HG03064 (cell line): ENCODE results near the gene PKD1.
"Not testable (repeated sequence)": the region's sequence is repeated elsewhere in the genome, so short reads cannot be mapped to it uniquely, and the experiment has no call there.

Experiments
- ATAC-seq: cut with Tn5 transposase; IDR thresholded peaks from one replicate; pipeline ENCODE4 v1.9.1; 2021; ENCODE audit warnings: low read depth; ENCODE audit not compliant: unreplicated experiment

Gene PKD1

DNA sequence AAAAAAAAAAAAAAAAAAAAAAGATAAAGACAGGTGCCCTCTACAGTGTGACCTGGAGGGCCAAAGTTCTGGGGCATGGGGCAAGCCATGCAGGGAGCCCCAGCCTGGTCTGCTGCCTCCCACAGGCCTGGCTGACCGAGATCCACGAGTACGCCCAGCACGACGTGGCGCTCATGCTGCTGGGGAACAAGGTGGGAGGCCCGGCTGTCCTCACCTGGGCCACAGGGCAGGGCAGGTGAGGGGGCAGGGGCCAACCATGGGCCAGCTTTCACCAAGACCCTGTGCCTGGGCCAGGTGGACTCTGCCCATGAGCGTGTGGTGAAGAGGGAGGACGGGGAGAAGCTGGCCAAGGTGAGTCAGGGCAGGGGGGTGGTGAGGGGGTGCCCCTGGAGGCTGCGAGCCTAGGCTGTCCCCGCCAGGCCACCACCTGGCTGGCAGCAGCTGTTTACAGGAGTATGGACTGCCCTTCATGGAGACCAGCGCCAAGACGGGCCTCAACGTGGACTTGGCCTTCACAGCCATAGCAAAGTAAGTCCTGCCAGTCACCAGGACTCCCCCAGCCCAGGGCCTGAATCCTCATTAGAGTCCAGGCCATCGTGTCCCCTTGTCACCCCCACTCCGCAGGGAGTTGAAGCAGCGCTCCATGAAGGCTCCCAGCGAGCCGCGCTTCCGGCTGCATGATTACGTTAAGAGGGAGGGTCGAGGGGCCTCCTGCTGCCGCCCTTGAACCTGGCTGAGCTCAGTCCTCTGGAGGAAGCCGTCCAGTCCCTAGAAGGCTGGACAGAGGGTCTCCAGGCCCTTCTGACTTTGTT lies 17.2 kb upstream of the PKD1 start:
- ATAC-seq = no peak

DNA sequence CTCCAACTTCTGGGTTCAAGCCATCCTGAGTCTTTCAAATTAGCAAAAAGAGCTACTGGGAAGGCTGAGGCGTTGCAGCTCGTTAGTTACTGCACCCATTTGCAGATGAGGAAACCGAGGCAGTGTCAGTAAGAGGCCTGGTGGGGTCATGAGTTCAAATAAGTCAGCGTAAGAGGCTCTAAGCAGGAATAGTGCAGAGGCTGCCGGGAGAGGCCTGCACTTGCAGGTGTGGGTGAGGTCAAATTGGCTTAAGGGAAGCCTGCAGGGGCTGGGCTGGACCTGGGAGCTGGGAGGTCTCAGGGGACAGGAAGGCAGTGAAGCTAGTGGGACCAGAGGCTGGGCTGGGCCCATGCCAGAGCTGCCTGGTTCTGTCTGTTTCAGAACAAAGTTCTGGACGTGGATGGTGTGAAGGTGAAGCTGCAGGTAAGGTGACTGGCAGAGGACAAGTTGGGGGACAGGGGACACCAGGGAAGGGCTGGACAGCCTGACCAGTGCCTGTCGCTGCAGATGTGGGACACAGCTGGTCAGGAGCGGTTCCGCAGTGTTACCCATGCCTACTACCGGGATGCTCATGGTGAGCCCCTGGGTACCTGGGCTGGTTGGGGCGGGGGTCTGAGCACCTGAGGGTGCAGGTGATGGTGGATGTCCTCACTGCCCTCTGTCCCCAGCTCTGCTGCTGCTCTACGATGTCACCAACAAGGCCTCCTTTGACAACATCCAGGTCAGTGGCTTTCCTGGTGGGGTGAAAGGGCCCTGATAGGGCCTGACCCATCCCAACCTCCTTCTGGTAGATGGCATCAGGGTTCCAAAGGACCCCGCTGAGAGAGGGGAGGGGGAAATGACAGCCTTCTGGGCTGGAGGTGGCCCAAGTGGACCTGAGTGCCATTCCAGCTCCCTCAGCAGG lies 15.7 kb upstream of the PKD1 start:
- no peak for ATAC-seq

DNA sequence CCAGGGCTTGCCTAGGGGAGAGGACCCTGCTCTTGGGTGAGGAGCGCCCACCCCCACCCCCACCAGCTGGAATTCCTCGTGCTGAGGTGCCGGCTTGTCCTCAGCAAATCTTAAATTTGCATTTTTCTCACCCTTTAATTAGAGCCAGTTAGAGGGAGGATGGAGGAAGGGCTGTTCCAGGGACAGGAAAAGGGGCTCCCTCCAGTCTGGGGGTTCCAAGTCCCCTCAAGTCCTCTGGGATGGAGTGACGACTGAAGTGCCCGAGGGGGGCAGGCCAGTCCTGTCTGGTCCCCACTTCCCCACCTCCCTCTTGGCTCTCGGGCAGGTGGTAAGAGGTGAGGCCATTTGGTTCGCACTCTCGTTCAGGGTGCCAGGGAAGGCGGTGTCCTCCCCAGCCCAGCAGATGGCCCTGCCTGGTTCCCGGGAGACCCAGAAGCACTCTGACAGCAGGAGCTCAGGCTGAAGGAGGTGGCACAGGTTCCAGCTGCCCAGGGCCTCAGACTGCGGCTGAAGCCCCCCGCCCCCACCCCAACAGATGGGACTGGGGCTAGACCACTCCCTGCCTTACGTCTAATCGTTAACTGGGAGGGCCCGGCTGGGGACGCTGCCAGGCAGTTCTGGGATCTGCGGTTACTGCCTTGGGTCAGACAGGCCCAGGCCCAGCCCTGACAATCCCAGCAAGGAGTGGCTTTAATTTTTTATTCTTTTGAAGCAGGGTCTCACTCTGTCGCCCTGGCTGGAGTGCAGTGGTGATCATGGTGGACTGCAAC lies 14.9 kb upstream of the PKD1 start:
- no peak for ATAC-seq

DNA sequence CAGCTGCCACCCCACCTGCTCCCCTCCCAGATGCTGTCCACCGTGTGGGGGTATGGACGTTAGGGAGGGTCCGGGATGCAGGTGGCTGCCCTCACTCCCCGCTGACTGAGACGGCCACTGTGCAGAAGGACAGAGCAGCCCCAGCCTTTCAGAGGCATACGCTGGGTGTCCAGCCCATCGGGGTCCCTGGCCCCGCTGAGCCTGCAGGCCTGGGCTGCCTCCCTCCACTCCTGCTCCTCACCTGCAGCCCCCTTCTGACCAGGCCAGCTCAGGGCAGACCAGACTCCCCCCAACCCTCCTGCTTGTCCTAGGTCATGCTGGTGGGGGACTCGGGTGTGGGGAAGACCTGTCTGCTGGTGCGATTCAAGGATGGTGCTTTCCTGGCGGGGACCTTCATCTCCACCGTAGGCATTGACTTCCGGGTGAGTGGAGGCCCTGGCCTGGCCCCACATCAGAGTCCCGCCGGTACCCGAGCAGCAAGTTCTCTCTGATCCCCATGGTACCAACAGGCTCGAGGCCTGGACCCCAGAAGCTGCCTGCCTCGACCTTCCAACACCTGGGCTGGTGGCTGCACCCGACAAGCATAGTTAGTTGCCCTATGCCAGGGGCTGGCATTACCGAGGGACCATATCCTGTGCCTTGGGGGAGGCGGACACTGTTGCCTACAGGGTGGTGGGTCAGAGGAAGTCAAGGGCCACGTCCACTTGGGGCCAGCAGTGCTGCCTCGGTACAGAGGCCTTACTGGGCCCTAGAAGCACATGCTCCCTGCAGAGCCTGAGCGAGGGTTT lies 14.1 kb upstream of the PKD1 start:
- no peak for ATAC-seq

DNA sequence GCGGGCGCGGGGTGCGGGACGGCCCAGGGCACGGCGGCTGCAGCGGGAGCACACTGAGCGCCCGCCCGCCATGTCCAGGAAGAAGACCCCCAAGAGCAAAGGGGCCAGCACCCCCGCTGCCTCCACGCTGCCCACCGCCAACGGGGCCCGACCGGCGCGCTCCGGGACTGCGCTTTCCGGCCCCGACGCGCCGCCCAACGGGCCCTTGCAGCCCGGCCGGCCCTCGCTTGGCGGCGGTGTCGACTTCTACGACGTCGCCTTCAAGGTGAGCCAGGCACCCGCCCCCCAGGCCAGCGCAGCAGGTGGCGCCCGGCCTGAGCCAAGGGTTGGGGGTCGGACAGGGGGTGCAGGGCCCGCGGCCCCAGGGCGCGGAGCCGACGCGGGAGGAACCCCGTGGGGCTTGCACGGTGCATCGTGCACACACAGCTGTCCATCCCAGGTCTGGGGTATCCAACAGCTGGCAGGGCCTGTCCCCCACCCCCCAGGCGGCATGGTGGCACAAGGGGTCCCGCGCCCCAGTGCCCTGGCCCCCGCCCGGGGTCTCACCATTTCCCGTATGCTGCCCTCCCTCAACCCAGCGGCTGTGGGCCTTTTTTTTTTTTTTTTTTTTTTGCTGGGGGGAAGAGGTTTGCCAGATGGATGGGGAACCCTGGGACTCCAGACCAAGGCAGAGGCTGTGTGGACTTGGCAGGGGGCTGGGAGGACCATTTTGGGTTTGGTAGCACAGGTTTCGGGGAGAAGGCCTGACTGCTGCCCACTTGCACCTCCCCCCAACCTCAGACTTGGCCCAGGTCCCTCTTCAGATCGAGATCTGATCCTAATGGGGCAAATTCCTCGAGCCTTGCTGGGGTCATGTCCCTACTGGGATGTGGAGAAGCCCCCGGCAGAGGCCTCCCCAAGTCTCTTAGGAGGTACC lies 13.3 kb upstream of the PKD1 start:
- ATAC-seq = no peak

DNA sequence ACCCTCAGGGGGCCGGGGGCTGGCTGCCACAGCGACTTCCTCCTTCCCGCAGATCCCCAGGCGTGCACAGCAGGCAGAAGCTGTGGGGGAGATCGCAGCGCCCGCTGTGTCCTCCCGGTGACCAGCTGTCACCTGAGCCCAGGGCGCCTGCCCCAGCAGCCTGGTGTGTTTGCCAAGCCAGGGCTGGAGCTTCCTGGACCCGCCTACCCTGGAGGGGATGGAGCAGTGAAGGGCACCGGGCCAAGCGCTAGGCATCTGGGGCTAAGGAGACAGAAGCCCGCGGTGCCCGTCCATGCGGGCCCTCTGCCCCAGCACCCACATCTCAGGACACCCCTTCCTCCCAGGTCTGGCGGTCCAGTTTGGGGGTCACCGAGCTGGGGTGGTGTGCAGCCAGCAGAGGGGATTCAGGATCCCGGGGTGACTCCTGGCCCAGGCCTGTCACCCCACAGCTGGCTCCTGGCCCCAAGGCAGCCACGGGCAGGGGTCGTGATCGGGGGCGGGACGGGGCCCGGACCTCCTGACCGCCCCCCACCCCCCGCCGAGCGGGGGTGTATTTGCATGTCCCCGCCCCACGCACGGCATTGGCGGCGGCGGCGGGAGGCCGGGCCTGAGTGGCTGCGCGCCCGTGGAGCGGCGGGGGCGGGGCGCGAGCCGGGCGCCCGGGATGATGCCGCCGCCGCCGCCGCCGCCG lies 12.4 kb upstream of the PKD1 start, which contains the start of gene RAB26:
TSS of gene RAB26 (plus strand) at position 645 of the 691 bp plus-strand sequence. CDS start 159 bp downstream, outside the sequence.
- no peak for ATAC-seq

DNA sequence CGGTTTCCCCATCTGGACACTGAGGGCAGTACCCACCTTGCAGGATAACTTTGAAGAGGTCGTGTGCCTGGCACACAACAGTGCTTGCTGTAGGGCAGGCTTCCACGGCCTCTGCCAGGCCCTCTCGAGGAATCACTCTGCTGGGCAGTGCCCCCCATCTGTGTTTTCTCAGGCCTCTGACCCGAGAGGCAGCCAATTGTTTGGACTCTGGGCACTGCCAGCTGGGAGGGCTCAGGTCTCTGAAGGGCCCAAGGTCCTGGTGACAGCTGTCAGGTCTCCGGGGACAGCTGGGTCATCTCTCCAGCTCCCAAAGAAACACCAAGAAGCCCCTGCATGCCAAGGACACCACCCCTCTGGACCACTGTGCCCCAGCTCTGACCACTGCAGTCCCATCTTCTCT lies 11.7 kb upstream of the PKD1 start:
- ATAC-seq = no peak

DNA sequence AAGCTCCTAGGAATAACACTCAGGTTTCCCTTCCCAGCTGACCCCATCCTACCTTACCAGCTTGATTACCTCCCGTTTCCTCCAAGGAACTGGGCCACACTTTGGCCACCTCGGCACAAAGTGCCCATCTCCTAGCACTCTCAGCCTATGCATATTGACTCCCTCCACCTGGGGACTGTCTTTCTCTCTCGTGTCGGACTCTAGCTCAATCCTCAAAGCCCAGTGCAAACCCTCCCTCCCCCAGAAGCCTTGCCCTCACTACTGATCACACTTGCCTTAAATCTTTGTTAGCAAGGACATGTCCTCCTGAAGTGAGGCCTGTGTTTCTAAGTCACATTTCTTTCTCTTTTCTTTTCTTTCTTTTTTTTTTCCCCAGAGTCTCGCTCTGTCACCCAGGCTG lies 10.1 kb upstream of the PKD1 start:
- no peak for ATAC-seq

DNA sequence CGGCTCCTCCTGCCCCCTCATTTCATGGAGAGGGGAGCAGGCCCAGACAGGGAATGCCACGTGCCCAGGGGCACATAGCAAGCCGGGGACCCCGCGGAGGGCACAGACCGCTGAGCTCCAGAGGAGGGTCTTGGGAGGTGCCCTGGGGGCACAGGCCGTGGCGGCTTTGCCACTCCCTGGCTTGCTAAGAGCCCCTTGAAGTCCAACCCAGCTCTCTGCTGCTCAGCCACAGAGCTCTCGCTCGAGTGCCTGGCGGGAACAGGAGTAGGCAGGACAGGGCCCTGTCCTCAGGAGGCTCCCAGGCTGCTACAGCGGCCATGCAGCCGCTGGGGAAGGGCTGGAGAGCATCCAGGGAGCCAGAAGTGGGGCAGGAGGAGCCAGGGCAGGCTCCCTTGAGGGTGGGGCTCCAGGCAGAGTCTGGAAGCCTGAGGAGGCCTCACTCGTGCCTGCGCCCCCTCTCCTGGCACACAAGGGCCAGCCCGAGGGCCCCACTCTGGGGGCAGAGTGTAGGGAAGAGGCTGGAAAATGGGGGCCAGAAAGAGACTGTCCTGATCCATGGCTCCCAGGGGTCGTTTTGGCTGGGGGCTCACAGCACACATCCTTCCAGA lies 8.3 kb upstream of the PKD1 start:
- no peak for ATAC-seq

DNA sequence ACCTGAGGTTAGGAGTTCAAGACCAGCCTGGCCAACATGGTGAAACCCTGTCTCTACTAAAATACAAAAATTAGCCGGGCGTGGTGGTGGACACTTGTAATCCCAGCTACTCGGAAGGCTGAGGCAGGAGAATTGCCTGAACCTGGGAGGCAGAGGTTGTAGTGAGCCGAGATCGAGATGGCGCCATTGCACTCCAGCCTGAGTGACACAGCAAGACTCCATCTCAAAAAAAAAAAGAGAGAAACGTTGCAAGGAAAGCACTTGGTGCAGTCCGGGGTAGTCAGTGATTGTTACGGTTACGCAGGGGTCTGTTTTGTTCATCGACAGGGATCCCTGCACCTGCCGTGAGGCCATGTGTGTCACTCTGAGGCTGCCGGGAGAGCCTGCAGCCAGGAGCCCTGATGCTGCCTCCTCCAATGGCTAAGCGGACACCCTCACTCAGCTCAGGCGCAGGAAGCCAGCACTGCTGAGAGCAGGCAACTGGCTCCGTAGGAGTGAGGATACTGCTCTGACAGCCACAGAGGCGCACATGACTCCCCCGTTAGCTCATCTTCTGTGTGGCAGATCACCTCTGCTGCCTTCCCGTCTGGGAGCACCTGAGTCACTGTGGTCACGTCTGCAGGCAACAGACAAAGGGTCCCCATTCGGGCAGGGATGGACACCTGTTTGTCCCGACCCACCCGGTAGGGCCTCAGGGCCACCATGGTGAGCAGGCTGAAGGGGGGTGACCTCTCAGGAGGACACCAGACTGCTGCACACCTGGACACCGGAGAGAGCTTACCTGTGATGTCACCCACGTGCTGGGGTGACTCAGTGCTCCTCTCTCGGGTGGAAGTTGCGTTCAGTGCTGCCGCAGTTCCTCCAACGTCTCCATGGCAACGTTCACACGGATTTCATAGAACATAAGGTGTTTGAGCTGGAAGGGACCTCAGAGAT lies 7.5 kb upstream of the PKD1 start:
- ATAC-seq = no peak

DNA sequence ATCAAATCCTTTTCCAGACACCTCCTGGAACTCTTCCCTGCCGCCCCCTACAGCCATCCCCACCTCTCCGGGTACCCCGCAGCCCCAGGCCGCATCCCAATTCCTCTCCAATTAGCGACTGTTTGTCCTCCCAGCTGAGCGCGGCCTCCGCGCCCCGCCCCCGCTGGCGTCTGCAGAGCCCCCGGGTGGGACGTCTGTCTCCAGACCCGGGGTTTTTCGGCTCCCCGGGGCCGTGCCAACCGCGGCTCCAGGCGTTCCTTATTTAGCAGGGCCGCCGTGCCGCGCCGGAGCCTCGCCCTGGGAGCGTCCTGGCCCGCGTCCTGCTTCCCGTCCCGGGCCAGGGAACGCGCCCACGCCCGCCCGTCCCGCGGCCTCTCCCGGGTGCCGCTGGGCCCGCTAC lies 627 bp downstream of the PKD1 start:
- not testable (repeated sequence) for ATAC-seq

DNA sequence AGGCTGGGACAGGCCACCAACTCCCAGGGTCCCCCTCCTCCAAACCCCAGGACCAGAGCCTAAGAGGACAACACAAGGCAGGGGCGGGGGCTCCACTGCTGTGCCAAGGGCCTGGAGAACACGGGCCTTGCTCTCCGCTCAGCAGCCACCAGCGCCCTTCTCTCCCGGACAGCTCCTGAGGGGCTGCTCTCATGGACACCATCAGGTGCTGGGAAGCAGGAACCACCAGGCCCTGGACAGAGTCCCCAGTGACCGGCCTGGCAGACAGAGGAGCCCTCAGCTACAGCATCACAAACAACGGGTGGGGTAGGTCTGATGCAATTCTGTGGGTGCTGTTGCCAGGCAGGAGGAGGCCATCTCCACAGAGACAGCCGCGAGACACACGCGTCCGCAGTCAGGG lies 1.9 kb downstream of the PKD1 start:
- not testable (repeated sequence) for ATAC-seq

DNA sequence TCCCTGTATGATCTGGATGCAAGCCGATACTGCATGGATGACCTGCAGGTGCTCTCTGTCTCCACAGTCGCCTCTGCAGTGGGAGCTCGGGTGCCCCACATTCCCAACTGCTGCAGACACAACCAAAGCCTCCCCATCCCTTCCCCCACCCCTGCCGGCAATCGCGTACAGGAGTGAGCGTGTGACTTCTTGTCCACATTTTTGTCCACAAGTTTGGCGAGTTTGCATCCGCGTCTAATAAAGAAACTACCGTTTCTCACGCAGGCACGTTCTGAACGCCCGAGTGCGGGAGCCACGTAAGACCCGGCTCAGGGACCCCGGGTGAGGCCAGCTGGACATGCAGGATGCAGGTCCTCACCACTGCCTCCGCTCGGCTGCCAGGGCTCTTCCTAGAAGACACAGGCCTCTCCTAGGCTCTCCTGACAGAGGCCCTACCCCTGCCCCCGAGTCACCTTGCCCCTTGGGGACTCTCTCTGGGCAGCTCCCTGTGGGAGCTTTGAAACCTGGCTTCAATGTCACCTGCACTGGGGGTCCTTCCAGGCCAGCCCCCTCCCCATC lies 5.7 kb downstream of the PKD1 start:
- not testable (repeated sequence) for ATAC-seq

DNA sequence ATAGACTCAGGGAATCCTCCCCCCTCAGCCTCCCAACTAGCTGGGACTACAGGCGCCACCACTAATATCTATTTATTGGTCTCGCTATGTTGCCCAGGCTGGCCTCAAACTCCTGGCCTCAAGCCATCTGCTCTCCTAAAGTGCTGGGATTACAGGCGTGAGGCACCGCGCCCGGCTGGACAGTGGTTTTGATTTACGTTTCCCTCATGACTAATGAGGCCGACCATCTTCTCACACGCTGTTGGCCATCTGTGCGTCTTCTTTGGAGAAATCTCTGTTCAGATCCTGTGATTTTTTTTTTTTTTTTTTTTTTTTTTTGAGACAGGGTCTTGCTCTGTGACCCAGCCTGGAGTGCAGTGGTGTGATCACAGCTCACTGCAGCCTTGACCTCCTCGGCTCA lies 6.4 kb downstream of the PKD1 start:
- ATAC-seq = not testable (repeated sequence)

DNA sequence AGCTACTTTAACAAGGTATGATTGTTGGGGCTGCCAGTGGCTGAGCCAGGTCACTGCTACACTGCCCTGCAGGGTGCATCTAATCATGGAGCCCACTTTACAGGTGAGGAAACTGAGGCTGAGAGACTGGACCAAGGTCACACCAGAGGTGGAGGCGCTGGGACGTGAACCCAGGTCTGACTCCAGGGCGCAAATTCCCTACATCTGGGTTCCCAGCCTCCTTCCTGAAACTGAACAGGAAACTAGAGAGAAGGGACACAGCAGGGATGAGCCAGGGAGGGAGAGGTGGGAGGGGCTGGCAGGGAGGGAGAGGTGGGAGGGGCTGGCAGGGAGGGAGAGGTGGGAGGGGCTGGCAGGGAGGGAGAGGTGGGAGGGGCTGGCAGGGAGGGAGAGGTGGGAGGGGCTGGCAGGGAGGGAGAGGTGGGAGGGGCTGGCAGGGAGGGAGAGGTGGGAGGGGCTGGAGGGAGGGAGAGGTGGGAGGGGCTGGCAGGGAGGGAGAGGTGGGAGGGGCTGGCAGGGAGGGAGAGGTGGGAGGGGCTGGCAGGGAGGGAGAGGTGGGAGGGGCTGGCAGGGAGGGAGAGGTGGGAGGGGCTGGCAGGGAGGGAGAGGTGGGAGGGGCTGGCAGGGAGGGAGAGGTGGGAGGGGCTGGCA lies 7.9 kb downstream of the PKD1 start:
- not testable (repeated sequence) for ATAC-seq

DNA sequence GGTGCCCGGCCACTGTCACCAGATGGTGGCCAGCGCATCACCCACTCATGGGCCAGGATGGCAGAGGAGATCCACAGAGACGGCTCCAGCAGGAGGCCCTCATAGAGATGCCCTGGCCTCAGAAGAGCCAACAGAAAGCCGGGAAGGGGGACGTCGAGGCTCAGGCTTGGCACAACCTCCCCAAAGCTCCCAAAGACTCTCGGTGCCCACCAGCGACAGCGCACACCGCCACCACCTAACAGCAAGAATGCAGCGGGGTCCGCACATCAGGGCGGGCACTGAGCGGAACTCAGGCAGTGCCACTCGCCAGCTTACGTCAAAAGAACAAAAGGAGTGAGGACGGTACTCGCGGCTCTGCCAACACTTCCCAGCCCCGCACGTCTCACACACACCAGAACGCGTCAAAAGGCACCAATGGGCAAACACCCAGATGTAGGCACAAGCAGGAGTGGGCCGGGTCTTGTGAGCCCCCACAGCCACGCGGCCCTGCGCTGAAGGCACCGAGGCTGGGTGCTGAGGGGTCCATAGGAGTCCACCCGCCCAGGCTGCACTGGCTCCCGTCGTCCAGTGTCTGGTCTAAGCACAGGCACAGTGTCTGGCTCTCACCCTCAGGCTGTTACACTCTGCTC lies 8.7 kb downstream of the PKD1 start:
- not testable (repeated sequence) for ATAC-seq
